A549 (cell line): ENCODE measurements around the gene SEC16A. TPM values are rescaled to one million over a fixed set of nuclear protein-coding genes. Genes with fewer than 3 reads are reported as not detected.

Experiments
- ATAC-seq, 2 experiments: fragments of 200-7000 bp in 1 of 2; fragments of >200 bp in 1 of 2; cut with Nextera tagmentation in 1 of 2; cut with Tn5 transposase in 1 of 2; 3 replicates each; pipeline versions ENCODE4 v1.8.0 to v1.9.1; 2018 to 2020; ENCODE audit warnings: mild to moderate bottlenecking in 1 of 2, moderate library complexity in 1 of 2
- CTCF ChIA-PET: fragments of 300-600 bp; sonication (Branson Sonifier 250); formaldehyde crosslinking; extraction: SDS; loops from one replicate; lab custom pipeline; 2021; ENCODE audit warnings: antibody characterized with exemption, inconsistent platforms; lab: Yijun Ruan, JAX
- POLR2A ChIA-PET: fragments of 350-600 bp; formaldehyde crosslinking; extraction: SDS; loops from one replicate; lab custom pipeline; 2021; ENCODE audit warnings: antibody characterized with exemption, inconsistent platforms; lab: Yijun Ruan, JAX
- DNase-seq, 2 experiments: peaks; one replicate each; pipeline versions ENCODE4 v3.0.0 to v3.0.0-alpha.2; 2011 to 2016; ENCODE audit warnings: low read depth in 1 of 2, low spot score in 1 of 2
- FAIRE-seq: peaks from 2 replicates; lab custom pipeline; 2011; peaks lifted over from hg19 to GRCh38; lab: Jason Lieb, UNC
- H3K27ac ChIP-seq, 2 experiments: fragments of >200 bp; sonication (Bioruptor Twin); formaldehyde crosslinking; 3 replicates each; pipeline ENCODE4 v1.5.1; 2016 to 2017
- H3K4me1 ChIP-seq: fragments of >200 bp; sonication (Bioruptor Twin); formaldehyde crosslinking; 3 replicates; pipeline ENCODE4 v1.6.1; 2016
- H3K4me2 ChIP-seq: fragments of >200 bp; sonication (Bioruptor Twin); formaldehyde crosslinking; 3 replicates; pipeline ENCODE4 v1.6.1; 2016
- H3K4me3 ChIP-seq: fragments of >200 bp; sonication (Bioruptor Twin); formaldehyde crosslinking; 3 replicates; pipeline ENCODE4 v1.5.1; 2016
- H3K9me3 ChIP-seq: fragments of >200 bp; sonication (Bioruptor Twin); formaldehyde crosslinking; 3 replicates; pipeline ENCODE4 v1.6.1; 2016
- ATOH8 ChIP-seq: fragments of 250-450 bp; sonication (Bioruptor Pico); IDR thresholded peaks from 2 replicates; pipeline ENCODE4 v1.5.0; 2020; ENCODE audit warnings: low read depth, mild to moderate bottlenecking, moderate library complexity
- BHLHE40 ChIP-seq: IDR thresholded peaks from 2 replicates; pipeline ENCODE4 v1.6.1; 2012; ENCODE audit warnings: low read depth, low read length, inconsistent platforms
- CBX2 ChIP-seq: fragments of 200-600 bp; sonication (generic); IDR thresholded peaks from 2 replicates; pipeline ENCODE4 v1.6.1; 2016; ENCODE audit warnings: low read depth, mild to moderate bottlenecking, borderline replicate concordance
- CBX8 ChIP-seq: fragments of 200-600 bp; sonication (generic); IDR thresholded peaks from 2 replicates; pipeline ENCODE4 v1.6.1; 2016
- CHD2 ChIP-seq: fragments of 150-350 bp; IDR thresholded peaks from 2 replicates; pipeline ENCODE4 v1.6.1; 2014; ENCODE audit warnings: low read length; ENCODE audit not compliant: partially characterized antibody
- CHD4 ChIP-seq: fragments of 200-600 bp; sonication (generic); IDR thresholded peaks from 2 replicates; pipeline ENCODE4 v1.6.1; 2016; ENCODE audit warnings: antibody characterized with exemption, mild to moderate bottlenecking, borderline replicate concordance
- CTCF ChIP-seq: fragments of >200 bp; sonication (Bioruptor Twin); formaldehyde crosslinking; IDR thresholded peaks from 3 replicates; pipeline ENCODE4 v1.5.1; 2016
- EHMT2 ChIP-seq: fragments of 200-600 bp; sonication (generic); IDR thresholded peaks from 2 replicates; pipeline ENCODE4 v1.6.1; 2016; ENCODE audit warnings: antibody characterized with exemption, low read depth, mild to moderate bottlenecking, moderate library complexity
- FOSB ChIP-seq: fragments of 250-450 bp; sonication (Bioruptor Pico); IDR thresholded peaks from 2 replicates; pipeline ENCODE4 v1.5.0; 2020; ENCODE audit warnings: mild to moderate bottlenecking, moderate library complexity
- GATA3 ChIP-seq: IDR thresholded peaks from 2 replicates; pipeline ENCODE4 v1.6.1; 2012; ENCODE audit warnings: borderline replicate concordance
- HEYL ChIP-seq: fragments of 250-450 bp; sonication (Bioruptor Pico); IDR thresholded peaks from 2 replicates; pipeline ENCODE4 v1.8.0; 2021; ENCODE audit warnings: mild to moderate bottlenecking, moderate library complexity
- HMGXB4 ChIP-seq: fragments of 250-450 bp; sonication (Bioruptor Pico); IDR thresholded peaks from 2 replicates; pipeline ENCODE4 v1.5.0; 2021; ENCODE audit warnings: mild to moderate bottlenecking, moderate library complexity, borderline replicate concordance
- HOXA7 ChIP-seq: fragments of 250-450 bp; sonication (Bioruptor Pico); IDR thresholded peaks from 2 replicates; pipeline ENCODE4 v1.5.0; 2020; ENCODE audit warnings: mild to moderate bottlenecking, moderate library complexity
- HOXB13 ChIP-seq: fragments of 250-450 bp; sonication (Bioruptor Pico); IDR thresholded peaks from 2 replicates; pipeline ENCODE4 v1.5.0; 2020; ENCODE audit warnings: low read depth, mild to moderate bottlenecking, moderate library complexity
- JUN ChIP-seq, 2 experiments: fragments of >200 bp; sonication (Bioruptor Twin); formaldehyde crosslinking; IDR thresholded peaks; 2 replicates in 1 of 2; 3 replicates in 1 of 2; pipeline ENCODE4 v1.6.1; 2016 to 2017
- MAFK ChIP-seq: fragments of 450-650 bp; IDR thresholded peaks from 2 replicates; pipeline ENCODE4 v1.6.1; 2014; ENCODE audit not compliant: partially characterized antibody
- NPAS2 ChIP-seq: fragments of 250-450 bp; sonication (Bioruptor Pico); IDR thresholded peaks from 2 replicates; pipeline ENCODE4 v1.8.0; 2022; ENCODE audit warnings: mild to moderate bottlenecking, moderate library complexity, borderline replicate concordance
- RAD21 ChIP-seq, 2 experiments: fragments of >200 bp in 1 of 2; sonication (Bioruptor Twin) in 1 of 2; formaldehyde crosslinking in 1 of 2; IDR thresholded peaks in 1 of 2; conservative IDR thresholded peaks in 1 of 2; 2 replicates in 1 of 2; 3 replicates in 1 of 2; pipeline ENCODE4 v1.6.1; 2012 to 2018; ENCODE audit warnings: inconsistent platforms in 1 of 2
- REST ChIP-seq: fragments of 200-600 bp; sonication (generic); IDR thresholded peaks from 2 replicates; pipeline ENCODE4 v1.6.1; 2016; ENCODE audit warnings: antibody characterized with exemption, mild to moderate bottlenecking, moderate library complexity
- RFX5 ChIP-seq: fragments of 450-650 bp; IDR thresholded peaks from 2 replicates; pipeline ENCODE4 v1.7.1; 2014; ENCODE audit warnings: antibody characterized with exemption, mild to moderate bottlenecking, moderate library complexity
- SREBF2 ChIP-seq: fragments of 450-650 bp; IDR thresholded peaks from 2 replicates; pipeline ENCODE4 v1.6.1; 2014; ENCODE audit warnings: mild to moderate bottlenecking, moderate library complexity
- TFCP2L1 ChIP-seq: fragments of 250-450 bp; sonication (Bioruptor Pico); IDR thresholded peaks from 2 replicates; pipeline ENCODE4 v1.5.0; 2021; ENCODE audit warnings: mild to moderate bottlenecking
- ZNF302 ChIP-seq: fragments of 250-450 bp; sonication (Bioruptor Pico); IDR thresholded peaks from 2 replicates; pipeline ENCODE4 v1.9.0; 2021; ENCODE audit warnings: inconsistent platforms, mild to moderate bottlenecking, moderate library complexity
- WGBS: methylation state at CpG from one replicate; pipeline ENCODE4 v1.1.6; 2017; ENCODE audit errors: missing lambda C conversion rate; 5-methylcytosine and 5-hydroxymethylcytosine counted together
- polyA plus RNA-seq, 4 experiments: library from polyadenylated mRNA; depleted of rRNA in 3 of 4; stranded (reverse); fragments of >200 nt; fragmentation: RNase III in 1 of 4; extraction: RNeasy Plus Mini Kit Qiagen cat#74134 plus additional on column Dnase treatment in 1 of 4; gene quantifications; 2 replicates in 3 of 4; 3 replicates in 1 of 4; pipeline ENCODE4 v1.2.3, GENCODE V29; 2011 to 2017

SEC16A gene
- polyA plus RNA-seq, 2 of the 4 experiments (the other 2 are of a cell fraction), result 24.2 to 38.0 TPM

GRCh38 chr9:136421791-136422190, 61.0 kb downstream of the SEC16A start:
- 97% methylated on average over 15 of the region's 21 CpGs for WGBS
- Histone ChIP-seq H3K4me2 (no peak overlapping the region), H3K9me3 (no peaks in the 10 kb centered on the region), H3K27ac (no peak overlapping the region), H3K4me1 (no peaks in the 10 kb centered on the region), H3K4me3 (no peak overlapping the region)
- ChIA-PET CTCF (interaction anchor here (1.1 kb wide), 1 partner anchor 21 kb away, joined by 4 read pairs; no protein-coding TSS in a partner anchor), POLR2A (no interaction called here)
- FAIRE-seq, result no peak
- TF ChIP-seq SREBF2 (no peak), JUN (IDR thresholded peaks at IDR 0.05) (no peak), EHMT2 (no peak), RAD21 (conservative IDR thresholded peaks at IDR 0.05 in 1 of 2, IDR thresholded peaks at IDR 0.05 in 1 of 2) (no peak), MAFK (no peak), HOXA7 (CRISPR knock-in tag) (no peak)
- ATAC-seq, result no peak
- no peak for DNase-seq

GRCh38 chr9:136419092-136419420, 63.8 kb downstream of the SEC16A start:
- CTCF ChIA-PET, result interaction anchor here (0.8 to 1.6 kb wide), 3 partner anchors 17 to 79 kb away, joined by 3 to 7 read pairs (median 5); no protein-coding TSS in a partner anchor
- 99% methylated on average over 9 of the region's 12 CpGs for WGBS
- H3K4me1 ChIP-seq, result no peaks in the 10 kb centered on the region
- H3K27ac ChIP-seq, result no peak overlapping the region
- no peak overlapping the region for H3K4me2 ChIP-seq
- ATAC-seq (no peak), DNase-seq (no peak), FAIRE-seq (no peak)
- H3K9me3 ChIP-seq, result no peaks in the 10 kb centered on the region
- no peak overlapping the region for H3K4me3 ChIP-seq
- TF ChIP-seq CBX2, result no peak
- no peak for TF ChIP-seq GATA3
- TF ChIP-seq SREBF2, result no peak
- TF ChIP-seq TFCP2L1 (CRISPR knock-in tag), result no peak
- no peak for TF ChIP-seq FOSB (CRISPR knock-in tag)
- TF ChIP-seq ZNF302 (CRISPR knock-in tag), result no peak
- no peak for TF ChIP-seq CHD4
- TF ChIP-seq BHLHE40, result no peak
- no peak for TF ChIP-seq HMGXB4
- no peak for TF ChIP-seq NPAS2
- TF ChIP-seq HOXB13, result no peak
- no peak for TF ChIP-seq CBX8
- no peak for TF ChIP-seq HOXA7 (CRISPR knock-in tag)
- TF ChIP-seq HEYL (CRISPR knock-in tag), result no peak
- no peak for TF ChIP-seq CTCF
- POLR2A ChIA-PET, result no interaction called here

- DNase-seq (no peak), FAIRE-seq (no peak), ATAC-seq (no peak)
- Histone ChIP-seq H3K4me3 (no peak overlapping the region), H3K4me1 (no peaks in the 10 kb centered on the region), H3K4me2 (no peak overlapping the region), H3K27ac (no peak overlapping the region), H3K9me3 (no peaks in the 10 kb centered on the region)
- ChIA-PET CTCF (interaction anchor here (0.7 to 1.7 kb wide), 5 partner anchors 22 to 79 kb away, joined by 3 to 7 read pairs (median 5); partner anchors contain the start of gene INPP5E), POLR2A (no interaction called here)
- WGBS, result 92% methylated on average over 47 of the region's 48 CpGs
- no peak for TF ChIP-seq CHD4
- no peak for TF ChIP-seq REST
- no peak for TF ChIP-seq RFX5
- no peak for TF ChIP-seq ATOH8
- TF ChIP-seq CHD2, result no peak
Measured at GRCh38 chr9:136418182-136419091, 64.4 kb downstream of the SEC16A start.
